Heart left ventricle (tissue), 16 donors: Measurements from ENCODE around the gene ADAMTSL1. TPM values are rescaled to one million over a fixed set of nuclear protein-coding genes. Genes with fewer than 3 reads are reported as not detected.

ENCODE experiments used
- ATAC-seq, 4 donors: fragments of 200-7000 bp; cut with Tn5 transposase; one replicate each; pipeline ENCODE4 v1.9.1; 2020 to 2022; ENCODE audit warnings: moderate library complexity in 4 of 4, mild to moderate bottlenecking in 3 of 4, moderate number of reproducible peaks in 1 of 4
- DNase-seq, 5 donors: peaks; one replicate each; pipeline ENCODE4 v3.0.0-alpha.2; 2020
- H3K27ac ChIP-seq, 12 donors: fragments of 200-600 bp; sonication (generic) in 4 of 12; one replicate each; pipeline versions ENCODE4 v1.5.0 to v1.8.0; 2016 to 2022; ENCODE audit warnings: mild to moderate bottlenecking in 2 of 12
- H3K27me3 ChIP-seq, 9 donors: fragments of 200-600 bp; sonication (generic) in 2 of 9; one replicate each; pipeline versions ENCODE4 v1.5.1 to v1.8.0; 2016 to 2022; ENCODE audit warnings: mild to moderate bottlenecking in 3 of 9
- H3K36me3 ChIP-seq, 9 donors: fragments of 200-600 bp; sonication (generic) in 2 of 9; one replicate each; pipeline versions ENCODE4 v1.5.0 to v1.8.0; 2018 to 2022; ENCODE audit warnings: mild to moderate bottlenecking in 2 of 9
- H3K4me1 ChIP-seq, 12 donors: fragments of 200-600 bp; sonication (generic) in 4 of 12; one replicate each; pipeline versions ENCODE4 v1.5.0 to v1.8.0; 2016 to 2022; ENCODE audit warnings: mild to moderate bottlenecking in 3 of 12
- H3K4me3 ChIP-seq, 12 donors: fragments of 200-600 bp; sonication (generic) in 4 of 12; one replicate each; pipeline versions ENCODE4 v1.5.0 to v1.8.0; 2017 to 2022; ENCODE audit warnings: mild to moderate bottlenecking in 9 of 12, moderate library complexity in 4 of 12
- H3K9me3 ChIP-seq, 12 donors: fragments of 200-600 bp; sonication (generic) in 4 of 12; one replicate each; pipeline versions ENCODE4 v1.5.0 to v1.8.0; 2016 to 2022; ENCODE audit warnings: mild to moderate bottlenecking in 1 of 12
- CTCF ChIP-seq, 12 donors: fragments of 200-600 bp; sonication (generic) in 4 of 12; IDR thresholded peaks; one replicate each; pipeline versions ENCODE4 v1.5.0 to v1.8.0; 2018 to 2022; ENCODE audit warnings: antibody characterized with exemption in 12 of 12, mild to moderate bottlenecking in 5 of 12
- POLR2A ChIP-seq, 2 donors: fragments of 450-650 bp; IDR thresholded peaks; one replicate each; pipeline ENCODE4 v1.6.1; 2017; ENCODE audit warnings: antibody characterized with exemption in 2 of 2, mild to moderate bottlenecking in 2 of 2, moderate library complexity in 2 of 2
- WGBS, 4 donors: extraction: QIAGEN DNeasy Blood & Tissue Kit in 2 of 4; methylation state at CpG; one replicate each; pipeline versions ENCODE4 v1.1.5 to v1.1.7; 2013 to 2018; 5-methylcytosine and 5-hydroxymethylcytosine counted together
- intact Hi-C, 10 donors: fragments of 100-400 bp; cut with DNase I; formaldehyde crosslinking; loops; one replicate each; pipeline versions ENCODE4 v1.11.1 to v1.14.2; 2022
- polyA plus RNA-seq, 2 donors: library from polyadenylated mRNA; stranded (reverse); fragments of 200-250 nt; gene quantifications; one replicate each; pipeline ENCODE4 v1.2.3, GENCODE V29; 2013
- total RNA-seq, 9 donors: library from RNA; depleted of rRNA in 2 of 9; stranded (reverse); fragments of >200 nt in 2 of 9; fragmentation: NEBNext Ultra II Directional in 3 of 9; extraction: Animal tissue kit (Norgen Biotek cat#: 25700) in 3 of 9; gene quantifications; one replicate each; pipeline versions ENCODE4 v1.1.0 to v1.2.4, GENCODE V29; 2016 to 2023
- donor health status: ischemic (EF 13 %, LVEDD 7.1; RV severe dilation, severe dysfunction).
- donor health status: healthy with polysubstance abuse.
- donor health status: DM: no; HTN: yes; CAD: no.
- donor health status: DM: no; HTN: no; CAD: no.
- donor health status: ischemic (EF 25% LVEDD 6.9; RV normal size, moderate dysfunction).
- donor health status: ischemic (EF 25% LVEDD 5.7; RV mildly dilated, moderate dysfunction).
- donor health status: healthy.
- donor health status: DM: yes; HTN: yes; CAD: no.
- donor health status: ischemic (EF 35%, LVEDD 5.7; RV mildly dilated, moderate dysfunction).
- donor health status: nonischemic (EF 11% LVEDD 7.7; RV severe dilation, severe dysfunction).
- donor health status: DM: yes; HTN: yes; CAD: no.
- donor health status: PGD.
- donor health status: ischemic (EF 29% LVEDD 5.4; RV normal size, mild dysfunction).
- donor health status: nonischemic (EF 23%, LVEDD 6.1; RV moderate dilation, normal function).

ADAMTSL1 gene
- total and polyA plus RNA-seq, 11 donors = 0.46 to 4.7 (median 1.1) TPM

DNA sequence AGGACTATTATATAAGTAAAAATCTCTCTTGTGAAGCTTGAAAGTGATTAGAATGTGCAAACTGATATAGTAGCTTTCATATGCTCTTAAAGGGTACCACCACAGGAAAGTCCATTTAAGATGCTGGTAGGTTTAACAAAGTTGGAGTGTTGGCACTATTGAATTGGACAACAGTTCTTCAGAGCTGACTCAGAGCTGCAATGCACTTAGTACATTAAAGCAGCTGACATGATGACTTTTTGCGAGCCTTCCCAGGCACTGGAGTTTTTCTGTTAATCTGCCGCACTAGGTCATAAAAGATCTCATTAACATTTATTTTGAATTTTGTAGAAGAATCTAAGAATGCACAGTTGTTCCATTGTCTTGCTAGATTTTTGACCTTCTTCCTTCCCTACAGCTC lies 243.8 kb downstream of the ADAMTSL1 start:
- H3K4me1 ChIP-seq = peaks cover 0 to 8% (median 0%) of the 10 kb centered on the region in 12 donors
- 93 to 96% (median 95%) methylated on average over 2 of the region's 2 CpGs for WGBS, 4 donors
- intact Hi-C loops = no loop called here
- no peak overlapping the region for H3K4me3 ChIP-seq
- no peaks in the 10 kb centered on the region for H3K36me3 ChIP-seq
- no peak for TF ChIP-seq CTCF (IDR thresholded peaks at IDR 0.05)
- TF ChIP-seq POLR2A (IDR thresholded peaks at IDR 0.05) = no peak
- DNase-seq (no peak), ATAC-seq (no peak)
- no peaks in the 10 kb centered on the region for H3K27me3 ChIP-seq
- H3K9me3 ChIP-seq = no peaks in the 10 kb centered on the region
- no peak overlapping the region for H3K27ac ChIP-seq

- no peak for TF ChIP-seq CTCF (IDR thresholded peaks at IDR 0.05)
- no peak for TF ChIP-seq POLR2A (IDR thresholded peaks at IDR 0.05)
- H3K36me3 ChIP-seq = no peaks in the 10 kb centered on the region
- H3K27me3 ChIP-seq = no peaks in the 10 kb centered on the region
- H3K27ac ChIP-seq = no peak overlapping the region
- H3K9me3 ChIP-seq = no peaks in the 10 kb centered on the region
- peaks cover 0 to 8% (median 0%) of the 10 kb centered on the region in 12 donors for H3K4me1 ChIP-seq
- H3K4me3 ChIP-seq = no peak overlapping the region
- DNase-seq = no peak
- no peak for ATAC-seq
- WGBS, 4 donors = 93 to 96% (median 94%) methylated on average over 12 of the region's 12 CpGs
- intact Hi-C loops = no loop called here
These were observed 244.4 kb downstream of the ADAMTSL1 start for GRCh38 chr9:18718393-18718792.

DNA sequence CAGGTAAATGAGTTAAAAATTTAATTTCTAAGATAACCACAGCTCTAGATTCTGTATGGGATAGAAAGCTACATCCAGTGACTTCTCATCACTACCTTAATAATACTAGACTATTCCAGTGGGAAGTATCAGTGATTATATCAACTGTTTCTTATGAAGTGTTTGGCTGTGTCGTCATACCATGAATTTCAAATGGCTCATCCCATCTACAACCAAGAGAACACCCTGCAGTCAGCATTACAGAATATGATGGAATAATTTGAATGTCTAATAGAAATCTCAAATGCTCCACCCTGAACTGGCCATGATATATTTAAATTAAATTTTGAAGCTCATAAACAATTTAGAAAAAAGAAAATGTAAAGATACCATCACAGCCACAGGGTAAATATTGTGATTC lies 245.0 kb downstream of the ADAMTSL1 start:
- intact Hi-C loops = no loop called here
- Histone ChIP-seq H3K9me3 (no peaks in the 10 kb centered on the region), H3K4me1 (peaks cover 0 to 8% (median 0%) of the 10 kb centered on the region in 12 donors), H3K27me3 (no peaks in the 10 kb centered on the region), H3K27ac (no peak overlapping the region), H3K4me3 (no peak overlapping the region), H3K36me3 (no peaks in the 10 kb centered on the region)
- WGBS, 4 donors = 93 to 97% (median 95%) methylated on average over 1 of the region's 1 CpG
- DNase-seq = no peak
- TF ChIP-seq CTCF (IDR thresholded peaks at IDR 0.05) (no peak), POLR2A (IDR thresholded peaks at IDR 0.05) (no peak)
- no peak for ATAC-seq

DNA sequence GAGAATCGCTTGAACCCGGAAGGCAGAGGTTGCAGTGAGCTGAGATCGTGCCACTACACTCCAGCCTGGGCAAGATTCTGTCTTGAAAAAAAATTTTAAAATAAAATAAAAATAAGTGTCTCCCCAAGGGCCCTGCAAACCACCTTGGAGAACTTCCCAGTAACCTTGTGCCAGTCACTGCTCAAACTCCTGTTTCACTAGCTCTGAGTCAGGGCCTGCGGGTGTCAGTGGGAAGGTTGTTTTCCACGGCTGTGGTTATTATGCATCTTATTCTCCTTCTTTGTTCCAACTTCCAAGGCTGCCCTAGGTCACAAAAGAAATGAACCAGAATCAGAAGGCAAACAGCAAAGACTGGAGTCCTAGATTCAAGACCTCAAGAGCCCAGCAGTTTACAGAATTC lies 246.7 kb downstream of the ADAMTSL1 start:
- DNase-seq (no peak), ATAC-seq (no peak)
- no peak overlapping the region for H3K4me3 ChIP-seq
- TF ChIP-seq CTCF (IDR thresholded peaks at IDR 0.05) (no peak), POLR2A (IDR thresholded peaks at IDR 0.05) (no peak)
- no peaks in the 10 kb centered on the region for H3K27me3 ChIP-seq
- no peak overlapping the region for H3K27ac ChIP-seq
- 94 to 96% (median 94%) methylated on average over 5 of the region's 5 CpGs for WGBS, 4 donors
- H3K9me3 ChIP-seq = no peaks in the 10 kb centered on the region
- intact Hi-C loops = loop anchor here in 1 of 10 donors (10.0 kb wide), 1 partner anchor 254 kb away; no protein-coding TSS in a partner anchor
- no peaks in the 10 kb centered on the region for H3K36me3 ChIP-seq
- peaks cover 0 to 8% (median 0%) of the 10 kb centered on the region in 12 donors for H3K4me1 ChIP-seq
